CD14-positive monocyte (primary cell): Measurements from ENCODE around the gene CLIP4. TPM values are rescaled to one million over a fixed set of nuclear protein-coding genes. Genes with fewer than 3 reads are reported as not detected.

Experiments
- DNase-seq, 3 donors: peaks; one replicate each; pipeline ENCODE4 v3.0.0-alpha.2; 2011 to 2022
- H2AFZ ChIP-seq: 2 replicates; pipeline ENCODE4 v1.6.0; 2012; ENCODE audit warnings: mild to moderate bottlenecking, low read depth, low read length, inconsistent platforms; ENCODE audit not compliant: insufficient read depth, poor library complexity, severe bottlenecking
- H3K27ac ChIP-seq, 2 donors: 1 replicate in 1 of 2; 2 replicates in 1 of 2; pipeline ENCODE4 v1.5.1; 2012 to 2013; ENCODE audit warnings: low read length in 2 of 2, control low read depth in 1 of 2, inconsistent platforms in 1 of 2, low read depth in 1 of 2, mild to moderate bottlenecking in 1 of 2
- H3K27me3 ChIP-seq, 2 donors: one replicate each; pipeline versions ENCODE4 v1.6.0 to v1.6.1; 2011 to 2013; ENCODE audit warnings: low read length in 2 of 2; ENCODE audit not compliant: control insufficient read depth in 2 of 2, insufficient read depth in 2 of 2
- H3K36me3 ChIP-seq, 2 donors: replicated peaks in 1 of 2; 1 replicate in 1 of 2; 2 replicates in 1 of 2; pipeline versions ENCODE4 v1.5.1 to v1.6.1; 2012 to 2013; ENCODE audit warnings: low read length in 2 of 2, control low read depth in 1 of 2, inconsistent platforms in 1 of 2, mild to moderate bottlenecking in 1 of 2; ENCODE audit not compliant: insufficient read depth in 2 of 2, control insufficient read depth in 1 of 2
- H3K4me1 ChIP-seq, 2 donors: 1 replicate in 1 of 2; 2 replicates in 1 of 2; pipeline versions ENCODE4 v1.5.1 to v1.6.1; 2012 to 2013; ENCODE audit warnings: low read length in 2 of 2, control low read depth in 1 of 2, inconsistent platforms in 1 of 2, mild to moderate bottlenecking in 1 of 2, moderate library complexity in 1 of 2; ENCODE audit not compliant: insufficient read depth in 2 of 2, control insufficient read depth in 1 of 2
- H3K4me2 ChIP-seq: replicated peaks from 2 replicates; pipeline ENCODE3; 2012; ENCODE audit warnings: low read length, moderate library complexity, mild to moderate bottlenecking; ENCODE audit not compliant: poor library complexity, severe bottlenecking; ENCODE audit errors: extremely low read depth
- H3K4me3 ChIP-seq, 3 experiments: fragments of 200-600 bp in 1 of 3; sonication (generic) in 1 of 3; replicated peaks in 1 of 3; 1 replicate in 2 of 3; 2 replicates in 1 of 3; pipeline ENCODE4 v1.5.1; 2011 to 2013; ENCODE audit warnings: low read length in 3 of 3, mild to moderate bottlenecking in 3 of 3, control low read depth in 2 of 3, low read depth in 2 of 3, inconsistent platforms in 1 of 3, moderate library complexity in 1 of 3
- H3K79me2 ChIP-seq: 2 replicates; pipeline ENCODE4 v1.6.0; 2012; ENCODE audit warnings: mild to moderate bottlenecking, control low read depth, inconsistent platforms, low read length, moderate library complexity; ENCODE audit not compliant: insufficient read depth
- H3K9ac ChIP-seq: 2 replicates; pipeline ENCODE4 v1.6.0; 2017; ENCODE audit warnings: low read length, mild to moderate bottlenecking; ENCODE audit not compliant: insufficient read depth, poor library complexity, severe bottlenecking
- H3K9me3 ChIP-seq, 2 donors: replicated peaks in 1 of 2; 1 replicate in 1 of 2; 2 replicates in 1 of 2; pipeline versions ENCODE4 v1.5.1 to v1.6.1; 2012 to 2013; ENCODE audit warnings: low read length in 2 of 2, control low read depth in 1 of 2; ENCODE audit not compliant: control insufficient read depth in 1 of 2, insufficient read depth in 1 of 2
- H4K20me1 ChIP-seq: 2 replicates; pipeline ENCODE4 v1.6.0; 2012; ENCODE audit warnings: mild to moderate bottlenecking, low read length, control low read depth, moderate library complexity; ENCODE audit not compliant: insufficient read depth
- H3K27ac Mint-ChIP-seq, 7 donors: one replicate each; pipeline ENCODE4 v1.8.0; 2020; ENCODE audit warnings: mild to moderate bottlenecking in 7 of 7, mixed read lengths in 7 of 7, moderate library complexity in 6 of 7, inconsistent platforms in 2 of 7
- H3K27me3 Mint-ChIP-seq, 3 donors: one replicate each; pipeline ENCODE4 v1.8.0; 2021 to 2022; ENCODE audit warnings: low read depth in 3 of 3, mild to moderate bottlenecking in 3 of 3, mixed read lengths in 3 of 3, moderate library complexity in 3 of 3, inconsistent platforms in 1 of 3
- H3K36me3 Mint-ChIP-seq, 2 donors: one replicate each; pipeline ENCODE4 v1.8.0; 2020; ENCODE audit warnings: mixed read lengths in 2 of 2, inconsistent platforms in 1 of 2, mild to moderate bottlenecking in 1 of 2
- H3K4me1 Mint-ChIP-seq: one replicate; pipeline ENCODE4 v1.8.0; 2020; ENCODE audit warnings: mild to moderate bottlenecking, mixed read lengths
- H3K4me3 Mint-ChIP-seq, 2 donors: one replicate each; pipeline ENCODE4 v1.8.0; 2020; ENCODE audit warnings: mild to moderate bottlenecking in 2 of 2, mixed read lengths in 2 of 2, moderate library complexity in 1 of 2
- H3K9me3 Mint-ChIP-seq, 7 donors: one replicate each; pipeline ENCODE4 v1.8.0; 2020 to 2022; ENCODE audit warnings: mixed read lengths in 7 of 7, mild to moderate bottlenecking in 6 of 7, moderate library complexity in 6 of 7, inconsistent platforms in 2 of 7
- WGBS: methylation state at CpG from one replicate; pipeline ENCODE4 v1.1.5; 2013; ENCODE audit warnings: missing lambda C conversion rate; ENCODE audit not compliant: insufficient coverage; 5-methylcytosine and 5-hydroxymethylcytosine counted together
- intact Hi-C, 2 donors: fragments of 100-400 bp; cut with micrococcal nuclease; formaldehyde crosslinking; loops; one replicate each; pipeline versions ENCODE4 v1.15.0 to v1.15.1; 2023
- polyA plus RNA-seq, 3 donors: library from polyadenylated mRNA; depleted of rRNA in 1 of 3; unstranded in 2 of 3; stranded (reverse) in 1 of 3; fragments of 300-500 nt in 2 of 3; fragments of >200 nt in 1 of 3; fragmentation: Illumina TruSeq in 2 of 3; gene quantifications; 1 replicate in 2 of 3; 2 replicates in 1 of 3; pipeline ENCODE4 v1.2.3, GENCODE V29; 2012 to 2021
- TF ChIP-seq, protein P1 (sequence below): fragments of 200-600 bp; IDR thresholded peaks from one replicate; pipeline ENCODE4 v1.8.0; 2022; ENCODE audit warnings: antibody characterized with exemption, mild to moderate bottlenecking

Gene CLIP4
- polyA plus RNA-seq, 3 donors, result 19.6 to 29.8 (median 21.7) TPM

DNA sequence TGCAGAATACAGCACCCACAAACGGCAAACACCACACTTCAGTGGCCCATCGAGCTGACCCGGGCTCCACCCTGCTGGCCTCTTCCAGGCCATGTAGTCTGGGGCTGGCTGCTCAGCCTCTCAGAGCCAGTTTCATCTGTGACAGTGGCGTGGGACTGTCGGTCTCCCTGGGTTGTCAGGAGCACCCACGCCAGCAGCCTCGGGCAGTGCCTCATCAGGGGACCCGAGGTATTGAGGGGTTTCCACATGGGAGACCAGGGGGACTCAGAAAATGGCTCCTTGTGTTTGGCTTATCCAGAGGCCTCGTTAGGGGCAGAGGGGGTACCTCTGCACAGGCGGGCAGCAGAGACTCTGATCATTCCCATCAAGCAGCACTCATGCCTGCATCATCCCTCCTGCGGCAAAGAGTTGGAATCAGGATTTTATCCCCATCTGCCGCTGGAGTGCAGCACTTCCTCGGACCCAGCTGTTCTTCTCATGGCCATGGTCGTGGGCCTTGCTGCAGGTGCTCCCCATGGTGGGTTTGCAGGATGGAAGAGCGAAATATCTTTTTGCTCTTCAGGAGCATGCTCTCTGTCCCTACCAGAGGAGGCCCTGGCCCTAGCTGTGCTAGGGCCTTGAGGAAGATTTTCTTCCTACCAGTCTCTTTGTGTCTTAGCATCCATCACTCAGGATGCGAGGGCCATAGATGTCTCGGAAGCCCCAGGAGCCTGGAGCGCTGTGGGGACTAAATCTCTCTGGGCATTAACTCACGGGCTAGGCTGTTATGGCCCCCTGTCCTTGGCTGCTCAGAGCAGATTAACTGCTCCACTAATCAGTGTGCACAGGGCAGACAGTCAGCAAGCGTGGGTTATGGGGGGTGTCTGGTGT is 100.8 kb downstream of the CLIP4 start:
- Histone ChIP-seq H3K4me3 (no peak overlapping the region), H3K9ac (no peak overlapping the region), H3K4me2 (no peak overlapping the region), H3K4me1 (peaks cover 0 to 20% of the 10 kb centered on the region in 2 donors), H3K27me3 (no peaks in the 10 kb centered on the region), H3K9me3 (no peaks in the 10 kb centered on the region), H4K20me1 (no peaks in the 10 kb centered on the region), H3K36me3 (no peaks in the 10 kb centered on the region), H3K27ac (no peak overlapping the region), H3K79me2 (no peaks in the 10 kb centered on the region), H2AFZ (no peak overlapping the region)
- 93% methylated on average over 19 of the region's 20 CpGs for WGBS
- H3K4me1 Mint-ChIP-seq, result peaks cover 3% of the 10 kb centered on the region
- TF ChIP-seq, protein P1, sequence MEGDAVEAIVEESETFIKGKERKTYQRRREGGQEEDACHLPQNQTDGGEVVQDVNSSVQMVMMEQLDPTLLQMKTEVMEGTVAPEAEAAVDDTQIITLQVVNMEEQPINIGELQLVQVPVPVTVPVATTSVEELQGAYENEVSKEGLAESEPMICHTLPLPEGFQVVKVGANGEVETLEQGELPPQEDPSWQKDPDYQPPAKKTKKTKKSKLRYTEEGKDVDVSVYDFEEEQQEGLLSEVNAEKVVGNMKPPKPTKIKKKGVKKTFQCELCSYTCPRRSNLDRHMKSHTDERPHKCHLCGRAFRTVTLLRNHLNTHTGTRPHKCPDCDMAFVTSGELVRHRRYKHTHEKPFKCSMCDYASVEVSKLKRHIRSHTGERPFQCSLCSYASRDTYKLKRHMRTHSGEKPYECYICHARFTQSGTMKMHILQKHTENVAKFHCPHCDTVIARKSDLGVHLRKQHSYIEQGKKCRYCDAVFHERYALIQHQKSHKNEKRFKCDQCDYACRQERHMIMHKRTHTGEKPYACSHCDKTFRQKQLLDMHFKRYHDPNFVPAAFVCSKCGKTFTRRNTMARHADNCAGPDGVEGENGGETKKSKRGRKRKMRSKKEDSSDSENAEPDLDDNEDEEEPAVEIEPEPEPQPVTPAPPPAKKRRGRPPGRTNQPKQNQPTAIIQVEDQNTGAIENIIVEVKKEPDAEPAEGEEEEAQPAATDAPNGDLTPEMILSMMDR, result no peak
- no peak overlapping the region for H3K27ac Mint-ChIP-seq
- H3K36me3 Mint-ChIP-seq, result no peaks in the 10 kb centered on the region
- peaks cover 8 to 16% (median 15%) of the 10 kb centered on the region in 3 donors for H3K27me3 Mint-ChIP-seq
- intact Hi-C loops, result no loop called here
- H3K4me3 Mint-ChIP-seq, result no peak overlapping the region
- no peak for DNase-seq
- no peaks in the 10 kb centered on the region for H3K9me3 Mint-ChIP-seq

DNA sequence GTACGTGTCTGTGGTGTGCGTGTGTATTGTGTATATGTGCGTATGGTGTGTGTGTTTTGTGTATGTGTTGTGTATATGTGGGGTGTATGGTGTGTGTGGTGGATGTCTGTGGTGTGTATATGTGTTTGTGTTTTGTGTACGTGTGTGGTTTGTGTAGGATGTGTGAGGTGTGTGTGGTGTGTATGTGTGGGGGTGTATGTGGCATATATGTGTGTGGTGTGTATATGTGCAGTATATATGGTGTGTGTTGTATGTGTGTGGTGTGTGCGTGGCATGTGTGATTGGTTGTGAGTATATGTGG is 101.3 kb downstream of the CLIP4 start:
- intact Hi-C loops, result no loop called here
- no peak for DNase-seq
- H3K27me3 Mint-ChIP-seq, result peaks cover 9 to 17% (median 17%) of the 10 kb centered on the region in 3 donors
- Histone ChIP-seq H3K79me2 (no peaks in the 10 kb centered on the region), H3K36me3 (no peaks in the 10 kb centered on the region), H3K27ac (no peak overlapping the region), H4K20me1 (no peaks in the 10 kb centered on the region), H3K9me3 (no peaks in the 10 kb centered on the region), H3K4me2 (no peak overlapping the region), H3K27me3 (no peaks in the 10 kb centered on the region), H3K9ac (no peak overlapping the region), H3K4me1 (peaks cover 0 to 20% of the 10 kb centered on the region in 2 donors), H2AFZ (no peak overlapping the region), H3K4me3 (no peak overlapping the region)
- TF ChIP-seq, protein P1, result no peak
- no peak overlapping the region for H3K27ac Mint-ChIP-seq
- peaks cover 3% of the 10 kb centered on the region for H3K4me1 Mint-ChIP-seq
- no peaks in the 10 kb centered on the region for H3K9me3 Mint-ChIP-seq
- no peaks in the 10 kb centered on the region for H3K36me3 Mint-ChIP-seq
- H3K4me3 Mint-ChIP-seq, result no peak overlapping the region
- WGBS, result 100% methylated on average over 5 of the region's 5 CpGs
